Urothelium cell line (cell line): ENCODE data around the gene MICAL3.
"Not testable (repeated sequence)": the region's sequence is repeated elsewhere in the genome, so short reads cannot be mapped to it uniquely, and the experiment has no call there.

Experiments
- DNase-seq: peaks from one replicate; pipeline ENCODE4 v3.0.0; 2011; ENCODE audit warnings: low spot score, mixed read lengths
- FAIRE-seq: peaks from 2 replicates; lab custom pipeline; 2011; peaks lifted over from hg19 to GRCh38; lab: Jason Lieb, UNC

Gene MICAL3, protein sequence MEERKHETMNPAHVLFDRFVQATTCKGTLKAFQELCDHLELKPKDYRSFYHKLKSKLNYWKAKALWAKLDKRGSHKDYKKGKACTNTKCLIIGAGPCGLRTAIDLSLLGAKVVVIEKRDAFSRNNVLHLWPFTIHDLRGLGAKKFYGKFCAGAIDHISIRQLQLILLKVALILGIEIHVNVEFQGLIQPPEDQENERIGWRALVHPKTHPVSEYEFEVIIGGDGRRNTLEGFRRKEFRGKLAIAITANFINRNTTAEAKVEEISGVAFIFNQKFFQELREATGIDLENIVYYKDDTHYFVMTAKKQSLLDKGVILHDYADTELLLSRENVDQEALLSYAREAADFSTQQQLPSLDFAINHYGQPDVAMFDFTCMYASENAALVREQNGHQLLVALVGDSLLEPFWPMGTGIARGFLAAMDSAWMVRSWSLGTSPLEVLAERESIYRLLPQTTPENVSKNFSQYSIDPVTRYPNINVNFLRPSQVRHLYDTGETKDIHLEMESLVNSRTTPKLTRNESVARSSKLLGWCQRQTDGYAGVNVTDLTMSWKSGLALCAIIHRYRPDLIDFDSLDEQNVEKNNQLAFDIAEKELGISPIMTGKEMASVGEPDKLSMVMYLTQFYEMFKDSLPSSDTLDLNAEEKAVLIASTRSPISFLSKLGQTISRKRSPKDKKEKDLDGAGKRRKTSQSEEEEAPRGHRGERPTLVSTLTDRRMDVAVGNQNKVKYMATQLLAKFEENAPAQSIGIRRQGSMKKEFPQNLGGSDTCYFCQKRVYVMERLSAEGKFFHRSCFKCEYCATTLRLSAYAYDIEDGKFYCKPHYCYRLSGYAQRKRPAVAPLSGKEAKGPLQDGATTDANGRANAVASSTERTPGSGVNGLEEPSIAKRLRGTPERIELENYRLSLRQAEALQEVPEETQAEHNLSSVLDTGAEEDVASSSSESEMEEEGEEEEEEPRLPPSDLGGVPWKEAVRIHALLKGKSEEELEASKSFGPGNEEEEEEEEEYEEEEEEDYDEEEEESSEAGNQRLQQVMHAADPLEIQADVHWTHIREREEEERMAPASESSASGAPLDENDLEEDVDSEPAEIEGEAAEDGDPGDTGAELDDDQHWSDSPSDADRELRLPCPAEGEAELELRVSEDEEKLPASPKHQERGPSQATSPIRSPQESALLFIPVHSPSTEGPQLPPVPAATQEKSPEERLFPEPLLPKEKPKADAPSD (N-terminal part only)

DNA sequence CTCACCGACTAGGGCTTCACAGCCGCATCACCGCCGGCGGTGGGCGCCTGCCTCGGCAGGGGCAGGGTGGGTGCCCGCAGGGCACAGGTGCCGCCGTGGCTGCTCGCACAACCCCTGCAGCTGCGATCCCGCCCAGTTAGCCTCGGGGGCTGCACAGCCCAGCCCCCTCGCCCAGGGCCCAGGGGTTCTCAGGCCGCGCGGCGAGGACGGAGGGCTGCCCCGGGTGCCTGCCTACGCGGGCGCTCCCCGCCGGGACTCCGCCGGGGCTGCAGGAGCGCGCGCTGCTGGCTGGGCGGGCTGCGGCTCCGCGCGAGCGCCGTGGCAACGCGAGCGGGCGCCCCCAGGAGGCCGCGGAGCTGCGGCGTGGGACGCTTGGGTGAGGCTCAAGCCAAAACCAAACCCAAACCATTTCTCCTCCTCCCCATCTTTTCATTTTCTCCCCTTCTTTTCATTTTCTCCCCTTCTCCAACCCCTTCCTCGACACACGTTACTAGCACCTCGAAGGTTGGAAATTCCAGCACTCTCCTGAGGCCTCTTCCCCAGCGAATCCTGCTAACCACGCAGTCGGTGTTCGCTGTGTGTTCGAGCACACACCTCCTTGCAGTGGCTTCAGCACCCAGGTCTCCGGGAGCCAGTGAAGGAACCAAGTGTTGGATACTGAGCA lies at the start of gene MICAL3:
MICAL3 (minus strand) TSS at position 286 of the 664 bp plus-strand sequence. CDS start 117,749 bp downstream, outside the sequence.
- FAIRE-seq: no peak
- peak; percentile 77 for DNase-seq

DNA sequence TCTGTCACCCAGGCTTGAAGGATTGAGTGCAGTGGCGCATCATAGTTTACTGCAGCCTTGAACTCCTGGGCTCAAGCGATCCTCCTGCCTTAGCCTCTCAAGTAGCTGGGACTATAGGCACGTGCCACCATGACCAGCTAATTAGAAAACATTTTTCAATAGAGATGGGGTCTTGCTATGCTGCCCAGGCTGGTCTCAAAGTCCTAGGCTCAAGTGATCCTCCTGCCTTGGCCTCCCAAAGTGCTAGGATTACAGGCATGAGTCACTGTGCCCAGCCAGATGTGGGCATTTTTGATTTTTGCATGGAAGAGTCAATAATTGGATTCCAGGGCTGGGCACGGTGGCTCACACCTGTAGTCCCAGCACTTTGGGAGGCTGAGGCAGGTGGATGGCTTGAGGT lies 49.6 kb upstream of the MICAL3 start:
- not testable (repeated sequence) for DNase-seq, FAIRE-seq

DNA sequence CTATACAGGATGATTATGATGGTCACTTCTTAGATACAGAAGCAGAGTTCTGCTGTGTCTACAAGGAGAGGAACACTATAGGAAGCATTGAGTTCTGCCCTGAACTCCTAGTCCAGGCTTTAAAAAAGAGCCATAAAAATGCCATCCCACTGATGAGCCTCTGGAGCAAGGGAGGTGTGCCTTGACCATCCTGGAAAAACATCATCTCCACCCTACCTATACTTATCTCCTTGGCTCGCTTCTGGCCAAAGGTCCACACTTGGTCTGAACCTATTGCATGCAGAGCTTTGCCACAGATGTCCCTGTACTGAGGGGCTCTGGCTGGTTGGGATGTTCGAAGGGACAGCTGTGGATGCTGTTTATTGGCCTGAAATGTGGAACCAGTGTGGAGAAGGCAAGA lies 49.1 kb upstream of the MICAL3 start:
- FAIRE-seq (no peak), DNase-seq (no peak)

DNA sequence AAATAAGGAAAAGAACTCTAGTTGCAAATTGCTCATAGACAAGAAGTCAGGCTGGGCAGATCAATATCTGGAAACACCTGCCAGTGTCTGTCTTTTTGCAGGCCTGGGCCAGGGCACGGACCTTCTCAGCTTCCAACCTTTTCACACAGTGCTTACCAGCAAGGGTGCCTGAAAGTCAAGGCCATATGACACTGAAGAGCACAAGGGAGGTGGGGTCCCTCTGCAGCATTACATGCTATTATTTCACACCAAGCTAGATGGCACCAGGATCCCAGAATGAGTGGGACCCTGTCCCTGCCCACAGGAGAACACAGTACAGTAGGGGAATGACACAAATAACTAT lies 47.6 kb upstream of the MICAL3 start:
- DNase-seq (no peak), FAIRE-seq (no peak)

DNA sequence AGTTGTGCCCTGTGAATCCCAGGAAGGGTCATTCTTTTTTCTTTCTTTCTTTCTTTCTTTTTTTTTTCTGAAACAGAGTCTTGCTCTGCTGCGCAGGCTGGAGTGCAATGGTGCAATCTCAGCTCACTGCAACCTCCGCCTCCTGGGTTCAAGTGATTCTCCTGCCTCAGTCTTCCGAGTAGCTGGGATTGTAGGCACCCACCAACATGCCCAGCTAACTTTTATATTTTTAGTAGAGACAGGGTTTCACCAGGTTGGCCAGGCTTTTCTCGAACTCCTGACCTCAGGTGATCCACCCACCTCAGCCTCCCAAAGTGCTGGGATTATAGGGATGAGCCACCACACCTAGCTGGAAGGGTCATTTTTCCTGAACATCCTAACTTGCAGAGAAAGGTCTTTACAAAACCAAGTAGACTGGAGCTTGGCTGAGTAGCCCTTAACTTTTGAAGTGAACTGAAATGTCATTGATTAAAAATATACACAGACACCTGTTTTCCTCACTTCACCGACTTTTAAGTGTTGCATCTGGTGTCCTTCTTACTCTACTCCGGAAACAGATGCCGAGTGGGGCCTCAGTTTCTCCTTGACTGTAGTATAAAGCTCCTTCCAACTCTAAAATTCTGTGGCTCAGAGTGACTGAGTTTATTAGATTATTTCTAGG lies 47.1 kb upstream of the MICAL3 start:
- not testable (repeated sequence) for DNase-seq

DNA sequence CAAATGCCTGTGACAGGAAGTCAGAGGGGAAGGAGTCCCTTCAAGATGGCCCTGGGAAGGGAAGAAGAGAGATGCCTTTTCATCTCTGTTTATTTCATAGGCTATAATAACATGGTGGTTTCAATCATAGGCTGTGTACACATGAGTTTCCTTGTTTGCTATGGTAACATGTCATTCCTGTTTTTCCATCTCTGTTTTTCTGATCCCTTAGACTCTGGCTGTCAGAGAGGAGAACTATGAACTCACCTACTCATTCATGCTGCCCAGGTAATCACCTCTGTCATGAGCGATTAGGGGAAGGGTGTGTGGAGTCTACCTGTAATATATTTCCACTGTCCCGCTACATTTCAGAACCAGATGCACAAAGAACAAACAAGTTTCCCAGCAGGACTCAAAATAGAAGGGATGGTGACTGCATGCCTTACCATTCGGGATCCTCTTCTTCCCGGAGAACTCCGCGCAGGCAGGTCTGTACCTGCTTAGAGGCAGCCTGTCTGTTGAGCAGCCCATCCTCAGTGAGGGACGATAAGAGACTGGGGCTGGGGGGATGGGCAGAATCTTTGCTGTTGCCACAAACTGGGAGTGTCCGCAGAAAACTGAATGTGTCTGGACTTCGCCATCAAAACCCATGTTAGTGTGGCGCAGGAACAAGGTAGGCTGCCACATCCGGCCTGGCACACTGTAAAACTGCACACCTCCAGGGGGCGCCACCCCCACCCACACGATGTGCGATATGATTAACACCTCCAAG lies 46.4 kb upstream of the MICAL3 start:
- FAIRE-seq (no peak), DNase-seq (no peak)

More for the DNA sequence above, 47.1 kb upstream of the MICAL3 start:
- FAIRE-seq: not testable (repeated sequence)

DNA sequence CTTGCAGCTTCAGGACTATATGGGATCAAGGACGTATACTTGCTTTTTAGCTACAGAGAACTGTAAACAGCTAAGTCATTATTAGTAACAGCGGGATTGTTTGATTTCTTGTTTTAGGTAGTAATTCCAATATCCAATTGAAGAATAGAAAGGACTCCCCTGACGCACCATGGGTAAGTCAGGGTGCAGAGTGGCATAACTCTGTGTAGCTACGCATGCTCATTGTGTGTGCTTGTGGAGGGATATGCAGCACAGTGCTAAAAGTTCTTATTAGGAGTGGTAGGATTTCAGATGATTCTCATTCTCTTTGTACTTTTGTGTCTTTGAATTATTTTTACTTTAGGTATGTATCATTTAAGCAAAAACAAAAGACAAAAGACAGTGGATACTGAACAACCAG lies 45.7 kb upstream of the MICAL3 start:
- FAIRE-seq: no peak
- DNase-seq: no peak

DNA sequence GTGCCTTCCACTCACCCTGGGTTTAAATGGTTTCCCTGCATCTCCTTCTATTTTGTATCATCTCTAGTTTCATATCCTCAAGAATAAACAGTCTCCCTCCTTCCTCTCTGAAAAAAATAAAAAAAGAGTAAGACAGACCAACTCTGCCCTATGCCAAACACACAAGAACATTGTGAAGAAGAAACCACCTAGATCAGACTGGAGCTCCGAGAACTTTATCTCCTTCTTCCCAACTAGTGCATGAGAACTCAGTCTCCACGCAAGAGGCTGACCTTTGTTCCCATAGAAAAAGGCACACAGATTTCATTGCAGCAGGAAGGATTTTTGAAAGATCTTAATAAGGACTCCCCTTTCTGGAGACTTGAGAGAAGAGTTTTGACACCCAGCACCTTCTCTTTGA lies 44.7 kb upstream of the MICAL3 start:
- DNase-seq (no peak), FAIRE-seq (no peak)

DNA sequence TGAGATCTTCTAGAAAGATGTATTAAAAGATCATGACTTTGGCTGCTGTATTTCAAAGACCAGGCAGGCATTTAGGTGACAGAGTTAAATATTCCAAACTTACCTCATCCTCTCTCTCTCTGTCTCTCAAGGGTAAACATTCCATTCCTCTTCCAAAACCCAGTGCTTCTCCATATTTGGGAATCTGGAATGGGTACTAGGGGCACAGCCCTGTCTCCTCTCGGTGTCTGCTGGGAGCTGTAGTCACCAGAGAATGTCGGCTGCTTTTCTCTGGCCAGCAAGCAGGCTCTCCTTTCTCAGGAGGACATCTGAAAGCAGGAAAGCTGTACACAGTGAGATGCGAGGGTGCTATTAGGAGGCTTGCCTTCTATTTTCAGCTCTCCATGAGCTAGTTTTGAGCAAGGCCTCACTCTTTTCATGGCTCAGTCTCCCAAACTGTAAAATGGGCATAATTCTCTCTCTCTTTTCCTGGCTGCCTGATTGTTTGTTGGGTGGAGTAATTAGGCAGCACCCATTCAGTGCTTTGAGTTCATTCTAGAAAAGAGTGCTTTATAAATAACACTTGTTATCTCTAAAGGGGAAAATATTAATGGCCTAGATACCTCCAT lies 44.1 kb upstream of the MICAL3 start:
- FAIRE-seq: no peak
- DNase-seq: no peak

DNA sequence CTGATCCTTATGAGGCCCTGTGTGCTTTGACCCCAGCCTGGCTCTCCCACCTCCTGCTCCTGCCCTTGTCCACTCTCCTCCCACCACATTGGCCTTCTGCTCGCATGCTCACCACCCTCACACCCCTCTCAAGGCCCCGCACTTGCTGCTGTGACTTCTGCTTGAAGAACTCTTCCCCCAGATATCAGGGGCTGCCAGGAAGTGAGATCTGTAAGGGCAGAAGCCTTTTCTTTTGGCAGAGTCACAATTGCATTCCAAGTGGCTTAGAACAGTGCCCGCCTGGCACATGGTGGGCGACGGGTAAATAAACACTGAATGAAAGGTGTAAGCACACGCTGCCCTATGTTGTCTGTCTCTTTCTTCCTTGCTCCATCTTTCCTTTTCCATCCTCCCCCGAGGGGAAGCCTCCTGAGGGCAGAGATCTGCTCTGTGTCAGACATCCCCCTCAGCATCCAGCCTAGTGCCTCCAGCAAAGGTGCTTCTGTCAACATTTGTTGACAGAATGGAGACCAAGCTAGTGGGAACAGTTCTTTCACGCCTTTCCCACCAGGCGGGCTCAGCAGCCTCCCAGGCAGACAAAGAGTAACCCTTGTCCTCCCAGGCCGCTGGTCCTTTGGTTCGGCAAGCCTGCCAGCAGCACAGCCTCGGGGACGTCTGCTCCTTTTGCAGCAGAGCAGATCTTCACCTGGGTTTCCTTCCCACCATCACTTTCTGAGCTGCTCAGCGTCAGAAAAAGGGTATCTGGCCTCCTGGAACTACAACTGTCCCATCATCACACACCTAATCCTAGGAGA lies 43.4 kb upstream of the MICAL3 start:
- FAIRE-seq (no peak), DNase-seq (no peak)

DNA sequence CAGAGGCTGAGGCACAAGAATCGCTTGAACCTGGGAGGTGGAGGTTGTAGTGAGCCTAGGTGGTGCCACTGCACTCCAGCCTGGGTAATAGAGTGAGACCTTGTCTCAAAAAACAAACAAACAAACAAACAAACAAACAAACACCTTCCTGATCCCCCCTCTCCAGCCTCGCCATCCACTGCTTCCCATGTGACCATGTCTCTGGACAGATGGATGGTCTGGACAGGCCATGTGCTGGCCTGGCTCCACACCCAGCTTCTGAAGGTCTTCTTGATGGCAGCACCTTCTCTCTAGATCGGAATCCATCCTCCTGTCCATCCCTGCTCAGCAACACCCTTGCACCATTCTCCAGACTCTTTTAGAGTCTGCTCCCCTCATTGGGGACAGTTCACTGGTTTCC lies 42.8 kb upstream of the MICAL3 start:
- no peak for FAIRE-seq
- no peak for DNase-seq

DNA sequence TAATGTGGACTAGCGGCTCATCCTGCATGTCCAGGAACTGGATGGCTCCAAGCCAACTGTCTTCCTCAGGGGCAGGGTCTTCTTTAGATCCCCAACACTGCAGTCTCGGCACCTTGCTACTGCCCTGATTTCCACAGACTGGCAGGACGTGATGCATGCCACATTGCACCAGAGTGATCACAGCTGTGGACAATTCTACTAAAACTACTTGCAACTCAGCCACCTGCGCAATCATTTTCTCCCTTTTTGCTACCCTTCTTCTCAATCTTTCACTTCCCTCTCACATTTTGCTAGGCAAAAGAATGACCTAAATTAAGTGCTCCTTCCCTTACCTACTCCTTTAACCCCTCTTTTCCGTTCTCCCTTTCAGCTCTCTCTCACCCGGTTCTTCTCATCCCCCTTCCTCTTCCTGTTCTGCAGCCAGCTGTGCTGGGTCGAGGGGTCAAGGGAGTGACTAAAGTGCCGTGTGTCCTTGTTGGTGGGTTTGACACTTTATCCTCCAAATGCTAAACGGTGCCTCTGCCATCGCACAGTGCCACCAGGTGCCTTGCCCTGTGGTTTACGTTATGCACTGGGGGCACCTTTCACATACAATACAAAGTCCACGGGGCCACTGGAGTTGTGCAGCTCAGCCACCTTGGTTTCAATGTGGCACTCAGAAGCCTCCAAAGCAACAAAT lies 42.0 kb upstream of the MICAL3 start:
- DNase-seq: no peak
- FAIRE-seq: no peak

DNA sequence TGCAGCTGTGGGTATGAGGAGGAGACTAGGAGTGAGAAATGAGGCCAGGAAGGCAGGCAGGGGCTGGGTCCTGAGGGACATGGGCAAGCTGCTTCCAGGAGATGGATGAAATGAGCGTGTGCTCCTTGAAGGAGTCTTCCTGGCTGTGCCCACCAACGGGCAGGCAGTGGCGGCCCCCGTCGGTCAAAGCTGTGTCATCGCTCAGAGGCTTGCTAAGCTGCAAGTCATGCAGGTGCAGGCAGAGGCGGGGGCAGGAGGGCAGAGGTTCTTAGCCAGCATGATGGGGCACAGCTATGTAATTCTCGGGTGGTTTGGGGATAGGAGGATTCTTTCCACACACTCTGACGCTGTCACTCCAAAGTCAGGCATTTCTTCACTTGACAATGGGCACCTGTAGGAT lies 40.9 kb upstream of the MICAL3 start:
- DNase-seq: no peak
- no peak for FAIRE-seq

DNA sequence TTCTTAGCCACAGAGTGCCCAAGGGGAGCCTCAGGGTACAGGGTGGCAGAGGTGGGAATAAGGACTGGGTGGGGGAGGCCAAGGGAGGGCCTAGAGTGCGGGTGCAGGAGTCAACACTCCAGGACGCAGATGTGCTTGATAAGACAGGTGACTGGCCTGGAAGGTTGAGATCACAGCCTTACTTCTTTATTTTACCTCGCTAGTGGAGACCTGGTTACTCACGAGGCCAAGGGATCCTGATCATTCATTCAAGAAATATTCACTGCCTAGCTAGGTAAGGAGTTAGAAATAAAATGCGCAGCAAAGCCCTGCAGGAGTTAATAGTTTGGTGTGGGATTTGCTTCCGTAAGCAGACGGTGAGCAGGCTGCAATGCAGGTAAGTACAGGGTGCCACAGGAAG lies 40.3 kb upstream of the MICAL3 start:
- FAIRE-seq: no peak
- DNase-seq: no peak

DNA sequence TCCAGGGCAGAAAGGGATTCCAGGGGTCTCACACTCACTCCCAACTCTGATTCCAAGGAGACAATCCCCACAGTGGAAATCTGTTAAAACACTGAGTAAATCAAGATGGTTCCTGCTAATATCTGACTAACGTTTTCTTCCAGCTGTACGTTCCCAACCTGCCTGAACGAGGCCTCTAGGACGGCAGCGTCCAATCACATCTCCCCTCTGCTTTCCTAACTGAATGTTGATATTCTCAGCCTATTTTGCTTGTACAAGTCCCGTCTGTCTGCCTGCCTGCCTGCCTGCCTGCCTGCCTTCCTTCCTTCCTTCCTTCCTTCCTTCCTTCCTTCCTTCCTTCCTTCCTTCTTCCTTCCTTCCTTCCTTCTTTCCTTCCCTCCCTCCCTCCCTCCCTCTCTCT lies 39.4 kb upstream of the MICAL3 start:
- not testable (repeated sequence) for DNase-seq, FAIRE-seq

DNA sequence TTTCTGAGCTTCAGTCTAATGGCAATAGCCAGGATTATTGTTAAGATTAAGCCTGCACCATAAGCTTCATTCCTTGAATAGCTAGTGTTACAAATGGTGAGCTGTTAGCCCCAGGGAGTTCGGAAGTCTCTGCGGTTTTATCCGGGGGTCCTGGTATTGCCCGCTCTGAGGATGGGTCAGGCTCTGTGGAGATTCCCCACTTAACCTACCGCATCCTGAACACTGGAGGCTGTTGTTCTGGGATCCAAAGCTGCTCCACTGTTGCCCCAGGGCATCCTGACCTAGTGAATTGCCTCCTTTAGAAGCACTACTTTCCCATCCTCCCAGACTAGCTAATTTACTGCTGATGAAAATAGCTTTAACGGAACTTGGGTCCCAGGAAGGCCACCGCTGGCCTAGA lies 38.9 kb upstream of the MICAL3 start:
- DNase-seq: no peak
- no peak for FAIRE-seq

DNA sequence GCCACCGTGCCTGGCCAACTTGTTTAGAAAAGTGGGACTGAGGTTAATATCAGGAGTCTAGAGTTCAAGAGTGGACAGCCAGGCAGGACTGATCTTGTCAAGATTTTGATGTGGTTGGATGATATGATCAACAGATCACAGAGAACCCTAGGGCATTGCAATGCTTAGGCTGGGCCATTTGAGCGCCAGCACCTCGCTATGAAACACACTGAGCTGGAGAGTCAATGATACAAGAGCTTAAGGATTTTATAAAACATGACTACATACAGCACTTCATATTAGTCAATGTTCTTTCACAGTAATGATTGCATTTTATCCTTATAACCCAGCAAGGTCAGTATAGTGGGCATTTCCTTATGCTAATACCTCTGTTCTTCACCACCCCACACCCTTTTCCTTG lies 38.1 kb upstream of the MICAL3 start:
- FAIRE-seq: no peak
- no peak for DNase-seq
